ENCODE measurements around the gene PPP6R1. TPM values are rescaled to one million over a fixed set of nuclear protein-coding genes. Genes with fewer than 3 reads are reported as not detected.

Gene PPP6R1
- total RNA-seq, 1 experiment from 2014 or later, result 134 TPM

DNA sequence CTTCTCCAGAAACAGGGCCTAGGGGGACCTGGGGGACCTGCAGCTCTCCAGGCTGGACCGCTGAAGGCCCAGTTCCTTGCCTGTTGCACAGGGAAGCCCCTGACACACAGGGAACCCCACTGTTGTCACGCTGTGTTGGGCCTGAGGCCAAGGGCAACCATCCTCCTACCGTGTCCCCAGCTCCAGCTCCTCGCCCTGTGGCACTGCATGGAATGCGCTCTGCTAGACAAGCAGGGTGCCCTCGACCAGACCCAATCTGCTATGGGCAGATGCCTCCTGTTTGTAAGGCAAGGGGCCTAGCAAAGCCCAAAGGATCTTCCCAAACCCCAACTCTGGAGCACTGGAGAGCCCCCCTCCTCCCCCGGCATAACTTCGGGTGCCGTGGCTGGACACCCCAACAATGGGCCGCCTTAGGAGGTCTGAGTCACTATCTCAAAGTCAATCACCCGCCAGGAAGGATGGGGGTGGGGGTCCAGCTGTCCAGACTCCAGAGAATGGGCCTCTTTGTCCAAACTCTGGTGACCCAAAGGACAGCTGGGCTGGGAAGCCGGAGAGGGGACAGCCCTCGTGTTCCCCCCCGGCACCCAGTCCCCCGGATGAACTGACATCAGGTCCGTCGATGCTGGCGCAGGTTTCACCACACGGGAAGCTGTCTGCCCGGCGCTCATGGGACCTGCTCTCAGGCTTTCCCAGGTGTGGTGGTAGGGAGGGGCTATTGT is 28.7 kb upstream of the PPP6R1 start:
- Histone ChIP-seq H3K4me2 (ENCODE audit: low read depth, low read length, poor library complexity, severe bottlenecking) (no peak overlapping the region), H3K4me1 (ENCODE audit: low read length) (peaks cover 7% of the 10 kb centered on the region), H3K4me3 (ENCODE audit: low read length) (no peak overlapping the region), H3K36me3 (ENCODE audit: insufficient read depth, low read length) (no peaks in the 10 kb centered on the region), H3K9me2 (replicated peaks; ENCODE audit: insufficient read depth, low read length) (no peaks in the 10 kb centered on the region), H3K79me2 (ENCODE audit: low read length) (no peaks in the 10 kb centered on the region), H3K27me3 (ENCODE audit: low read length) (no peaks in the 10 kb centered on the region), H3K9me3 (ENCODE audit: low read length) (no peaks in the 10 kb centered on the region), H3K9ac (ENCODE audit: low read length) (no peak overlapping the region), H2AFZ (ENCODE audit: low read length) (no peak overlapping the region), H3K27ac (ENCODE audit: low read length) (no peak overlapping the region), H4K20me1 (ENCODE audit: insufficient read depth, low read depth, low read length) (no peaks in the 10 kb centered on the region)
- no peak for DNase-seq

- Histone ChIP-seq H3K9me2 (replicated peaks; ENCODE audit: insufficient read depth, low read length) (no peaks in the 10 kb centered on the region), H3K9me3 (ENCODE audit: low read length) (no peaks in the 10 kb centered on the region), H3K36me3 (ENCODE audit: insufficient read depth, low read length) (no peaks in the 10 kb centered on the region), H3K4me1 (ENCODE audit: low read length) (peaks cover 17% of the 10 kb centered on the region), H2AFZ (ENCODE audit: low read length) (no peak overlapping the region), H3K79me2 (ENCODE audit: low read length) (no peaks in the 10 kb centered on the region), H3K9ac (ENCODE audit: low read length) (peak overlapping the region; percentile 33; the same call in 1 of the 2 replicates), H3K27ac (ENCODE audit: low read length) (no peak overlapping the region), H3K4me3 (ENCODE audit: low read length) (no peak overlapping the region), H4K20me1 (ENCODE audit: insufficient read depth, low read depth, low read length) (no peaks in the 10 kb centered on the region), H3K27me3 (ENCODE audit: low read length) (no peaks in the 10 kb centered on the region), H3K4me2 (ENCODE audit: low read depth, low read length, poor library complexity, severe bottlenecking) (no peak overlapping the region)
- no peak for DNase-seq
These were observed 26.5 kb upstream of the PPP6R1 start for GRCh38 chr19:55285229-55285890.

DNA sequence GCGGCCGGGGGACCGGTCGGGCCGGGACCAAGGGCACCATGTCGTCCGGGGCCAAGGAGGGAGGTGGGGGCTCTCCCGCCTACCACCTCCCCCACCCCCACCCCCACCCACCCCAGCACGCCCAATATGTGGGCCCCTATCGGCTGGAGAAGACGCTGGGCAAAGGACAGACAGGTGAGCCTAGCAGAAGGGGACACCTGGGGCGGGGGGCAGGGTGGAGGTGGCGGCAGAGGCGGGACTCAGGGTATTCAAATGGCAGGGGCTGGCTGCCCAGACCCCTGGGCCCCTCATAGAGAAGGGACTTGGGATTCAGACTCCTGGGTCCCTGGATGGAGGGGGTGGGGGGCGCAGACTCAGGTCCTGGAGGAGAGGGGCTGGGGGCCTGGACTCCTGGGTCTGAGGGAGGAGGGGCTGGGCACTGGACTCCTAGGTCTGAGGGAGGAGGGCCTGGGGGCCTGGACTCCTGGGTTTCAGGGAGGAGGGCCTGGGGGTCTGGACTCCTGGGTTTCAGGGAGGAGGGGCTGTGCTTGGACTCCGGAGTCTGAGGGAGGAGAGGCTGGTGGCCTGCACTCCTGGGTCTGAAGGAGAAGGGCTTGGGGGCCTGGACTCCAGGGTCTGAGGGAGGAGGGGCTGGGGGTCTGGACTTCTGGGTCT is 25.7 kb upstream of the PPP6R1 start:
- Histone ChIP-seq H3K9me3 (ENCODE audit: low read length) (no peaks in the 10 kb centered on the region), H3K4me2 (ENCODE audit: low read depth, low read length, poor library complexity, severe bottlenecking) (peak overlapping the region; percentile 37), H3K9ac (ENCODE audit: low read length) (peak overlapping the region; percentile 62), H3K36me3 (ENCODE audit: insufficient read depth, low read length) (no peaks in the 10 kb centered on the region), H2AFZ (ENCODE audit: low read length) (no peak overlapping the region), H3K79me2 (ENCODE audit: low read length) (peaks cover under 1% of the 10 kb centered on the region), H3K9me2 (replicated peaks; ENCODE audit: insufficient read depth, low read length) (no peaks in the 10 kb centered on the region), H3K27ac (ENCODE audit: low read length) (no peak overlapping the region), H3K4me1 (ENCODE audit: low read length) (peaks cover 18% of the 10 kb centered on the region), H3K27me3 (ENCODE audit: low read length) (no peaks in the 10 kb centered on the region), H3K4me3 (ENCODE audit: low read length) (no peak overlapping the region; the same call in 1 of the 2 replicates), H4K20me1 (ENCODE audit: insufficient read depth, low read depth, low read length) (no peaks in the 10 kb centered on the region)
- DNase-seq, result no peak

DNA sequence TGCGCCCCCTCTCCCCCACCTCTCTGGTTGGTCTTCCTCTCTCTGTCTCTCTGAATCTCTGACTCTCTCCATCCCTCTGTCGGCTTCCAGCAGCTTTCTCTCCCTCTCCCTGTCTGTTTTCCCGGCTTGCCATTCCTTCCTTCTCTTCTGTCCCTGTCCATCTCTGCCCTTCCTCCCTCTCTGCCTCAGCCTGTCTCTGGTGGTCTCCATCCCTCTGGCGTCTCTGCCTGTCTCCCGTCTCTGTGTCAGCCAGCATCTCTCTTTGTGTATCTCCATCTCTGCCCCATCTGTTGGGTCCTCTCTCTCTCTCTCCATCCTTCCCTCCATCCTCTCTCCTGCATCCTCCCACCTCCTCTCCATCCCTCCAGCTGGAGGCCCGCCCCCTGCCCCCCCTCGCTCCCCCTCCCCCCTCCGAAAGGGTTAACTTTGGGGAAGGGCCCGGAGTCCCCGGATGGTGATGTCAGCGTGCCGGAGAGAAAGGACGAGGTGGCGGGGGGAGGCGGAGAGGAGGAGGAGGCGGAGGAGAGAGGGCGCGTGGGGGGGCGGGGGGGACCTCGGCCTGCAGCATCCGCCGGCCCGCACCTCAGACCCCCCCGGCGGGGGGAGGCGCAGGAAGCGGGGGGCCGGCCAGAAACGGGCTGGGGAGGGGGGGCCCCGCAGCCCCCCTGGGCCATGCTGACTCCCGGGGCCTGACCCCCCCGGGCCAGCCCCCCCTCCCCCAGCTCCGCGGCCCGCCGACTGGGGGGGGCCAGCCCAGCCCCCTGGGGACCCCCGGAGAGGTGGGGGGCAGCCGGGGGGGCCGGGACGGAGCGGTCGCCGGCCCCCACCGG is 24.9 kb upstream of the PPP6R1 start, which contains the start of gene BRSK1:
BRSK1 (plus strand) TSS at position 450 of the 830 bp plus-strand sequence. CDS start 446 bp downstream, outside the sequence.
- DNase-seq, result peak; percentile 87
- Histone ChIP-seq H3K9me3 (ENCODE audit: low read length) (no peaks in the 10 kb centered on the region), H3K4me1 (ENCODE audit: low read length) (peaks cover 24% of the 10 kb centered on the region), H3K27ac (ENCODE audit: low read length) (peak within 1 kb of the TSS; percentile 35; the same call in 1 of the 2 replicates), H2AFZ (ENCODE audit: low read length) (peak within 1 kb of the TSS; percentile 74; the same call in 1 of the 2 replicates), H4K20me1 (ENCODE audit: insufficient read depth, low read depth, low read length) (no peaks in the 10 kb centered on the region), H3K79me2 (ENCODE audit: low read length) (peaks cover 8% of the 10 kb centered on the region), H3K4me2 (ENCODE audit: low read depth, low read length, poor library complexity, severe bottlenecking) (peak within 1 kb of the TSS; percentile 58), H3K9me2 (replicated peaks; ENCODE audit: insufficient read depth, low read length) (no peaks in the 10 kb centered on the region), H3K9ac (ENCODE audit: low read length) (peak within 1 kb of the TSS; percentile 72), H3K27me3 (ENCODE audit: low read length) (no peaks in the 10 kb centered on the region), H3K4me3 (ENCODE audit: low read length) (peak within 1 kb of the TSS; percentile 55; the same call in 1 of the 2 replicates), H3K36me3 (ENCODE audit: insufficient read depth, low read length) (no peaks in the 10 kb centered on the region)

DNA sequence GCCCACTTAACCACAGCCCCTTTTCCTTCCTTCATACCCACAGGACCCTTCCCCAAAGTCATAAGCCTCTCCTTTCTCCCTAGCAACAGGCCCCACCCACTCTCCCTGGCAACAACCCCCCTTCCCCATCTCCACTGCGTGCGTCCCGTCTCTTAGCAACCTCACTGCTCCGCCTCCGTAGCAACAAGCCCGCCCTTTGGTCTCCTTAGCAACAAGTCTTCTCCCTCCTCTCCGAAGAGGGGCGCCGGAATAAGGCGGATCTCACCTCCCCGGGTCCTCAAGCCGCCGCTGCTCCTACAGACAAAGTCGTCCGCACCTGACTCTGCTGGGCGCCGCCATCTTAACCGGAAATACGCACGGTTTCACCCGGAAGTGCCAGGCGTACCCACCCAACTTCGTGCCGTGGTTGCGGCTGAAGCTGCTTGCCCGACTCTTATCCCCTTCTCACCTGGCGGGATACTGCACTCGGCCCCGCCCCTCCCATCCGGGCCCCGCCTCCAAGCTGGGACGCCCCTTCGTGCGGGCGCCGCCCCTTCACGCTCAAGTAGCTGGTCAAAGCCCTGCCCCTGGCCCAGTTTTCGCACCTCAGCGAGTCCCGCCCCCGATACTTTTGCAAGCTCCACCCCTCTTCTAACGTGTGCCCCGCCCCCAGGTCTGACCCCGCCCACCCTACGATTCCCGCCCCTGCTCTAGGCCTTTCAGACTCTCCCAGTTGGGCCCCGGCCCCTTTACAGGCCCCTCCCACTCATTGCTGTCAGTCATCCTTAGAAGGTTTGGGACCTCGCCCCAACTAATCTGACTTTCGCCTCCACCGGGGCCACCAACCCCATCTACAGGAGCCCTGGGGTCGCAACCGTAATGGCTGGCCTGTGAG is 21.2 kb upstream of the PPP6R1 start, which contains the start of gene HSPBP1:
HSPBP1 (minus strand) TSS at position 341 of the 874 bp plus-strand sequence. CDS start 502 bp downstream, outside the sequence.
- no peaks in the 10 kb centered on the region for H4K20me1 ChIP-seq (ENCODE audit: insufficient read depth, low read depth, low read length)
- H3K4me3 ChIP-seq (ENCODE audit: low read length), result peak within 1 kb of the TSS; percentile 72
- H3K27ac ChIP-seq (ENCODE audit: low read length), result peak within 1 kb of the TSS; percentile 95
- peaks cover 61% of the 10 kb centered on the region for H3K4me1 ChIP-seq (ENCODE audit: low read length)
- H3K79me2 ChIP-seq (ENCODE audit: low read length), result peaks cover 28% of the 10 kb centered on the region
- H3K9me3 ChIP-seq (ENCODE audit: low read length), result no peaks in the 10 kb centered on the region
- H3K4me2 ChIP-seq (ENCODE audit: low read depth, low read length, poor library complexity, severe bottlenecking), result peak within 1 kb of the TSS; percentile 95
- H2AFZ ChIP-seq (ENCODE audit: low read length), result peak within 1 kb of the TSS; percentile 76
- peak; percentile 100 for DNase-seq
- H3K9ac ChIP-seq (ENCODE audit: low read length), result peak within 1 kb of the TSS; percentile 80
- H3K27me3 ChIP-seq (ENCODE audit: low read length), result no peaks in the 10 kb centered on the region
- peaks cover 2% of the 10 kb centered on the region; the same call in 1 of the 2 replicates for H3K36me3 ChIP-seq (ENCODE audit: insufficient read depth, low read length)
- no peaks in the 10 kb centered on the region for H3K9me2 ChIP-seq (replicated peaks; ENCODE audit: insufficient read depth, low read length)

DNA sequence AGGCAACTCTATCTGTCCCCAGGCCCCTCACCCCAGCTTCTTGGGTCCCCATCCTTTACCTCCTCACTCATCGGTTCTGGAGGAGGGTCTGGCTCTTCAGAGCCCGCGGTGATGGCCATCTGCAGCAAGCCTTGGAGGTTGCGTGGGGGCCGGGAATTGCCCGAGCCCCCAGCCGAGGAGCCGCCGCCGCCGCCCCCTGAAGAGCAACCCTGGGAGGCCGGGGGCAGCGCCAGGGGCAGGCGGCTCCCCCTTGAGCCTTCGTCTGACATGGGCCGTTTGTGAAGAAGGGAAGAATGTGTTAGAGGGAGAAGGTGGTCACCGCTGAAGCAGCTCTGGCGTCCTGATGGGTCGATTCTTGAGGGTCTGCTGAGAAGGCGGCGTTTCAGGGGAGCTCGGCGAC is 20.5 kb upstream of the PPP6R1 start:
- Histone ChIP-seq H3K27ac (ENCODE audit: low read length) (peak overlapping the region; percentile 95), H3K4me1 (ENCODE audit: low read length) (peaks cover 67% of the 10 kb centered on the region), H3K4me2 (ENCODE audit: low read depth, low read length, poor library complexity, severe bottlenecking) (peak overlapping the region; percentile 95), H3K27me3 (ENCODE audit: low read length) (no peaks in the 10 kb centered on the region), H2AFZ (ENCODE audit: low read length) (no peak overlapping the region), H4K20me1 (ENCODE audit: insufficient read depth, low read depth, low read length) (no peaks in the 10 kb centered on the region), H3K9me2 (replicated peaks; ENCODE audit: insufficient read depth, low read length) (no peaks in the 10 kb centered on the region), H3K36me3 (ENCODE audit: insufficient read depth, low read length) (peaks cover 8% of the 10 kb centered on the region; the same call in 1 of the 2 replicates), H3K9me3 (ENCODE audit: low read length) (no peaks in the 10 kb centered on the region), H3K4me3 (ENCODE audit: low read length) (peak overlapping the region; percentile 72), H3K79me2 (ENCODE audit: low read length) (peaks cover 34% of the 10 kb centered on the region), H3K9ac (ENCODE audit: low read length) (peak overlapping the region; percentile 80)
- no peak for DNase-seq
